SK-N-MC (cell line): Measurements from ENCODE around the gene R3HDM2.

Experiments
- EZH2 ChIP-seq: fragments of 200-600 bp; sonication (generic); IDR thresholded peaks from one replicate; pipeline ENCODE4 v1.6.1; 2017; ENCODE audit warnings: antibody characterized with exemption
- FOXP2 ChIP-seq: optimal IDR thresholded peaks from 2 replicates; pipeline ENCODE3; 2011; ENCODE audit warnings: mild to moderate bottlenecking, moderate library complexity; ENCODE audit not compliant: insufficient read depth; ENCODE audit errors: extremely low read length, control extremely low read depth
- POLR2AphosphoS5 ChIP-seq: IDR thresholded peaks from 2 replicates; pipeline ENCODE4 v1.6.1; 2012; ENCODE audit warnings: mild to moderate bottlenecking, low read depth, low read length, borderline replicate concordance

- TF ChIP-seq EZH2 (no peak), POLR2AphosphoS5 (no peak), FOXP2 (no peak)
Measured at GRCh38 chr12:57452937-57453509, 22.2 kb upstream of the R3HDM2 start.
